ENCODE results near the gene PTBP1. TPM values are rescaled to one million over a fixed set of nuclear protein-coding genes. Genes with fewer than 3 reads are reported as not detected.

Gene PTBP1
- total and polyA plus RNA-seq, 4 donors, result 72.9 to 147 (median 87.3) TPM

DNA sequence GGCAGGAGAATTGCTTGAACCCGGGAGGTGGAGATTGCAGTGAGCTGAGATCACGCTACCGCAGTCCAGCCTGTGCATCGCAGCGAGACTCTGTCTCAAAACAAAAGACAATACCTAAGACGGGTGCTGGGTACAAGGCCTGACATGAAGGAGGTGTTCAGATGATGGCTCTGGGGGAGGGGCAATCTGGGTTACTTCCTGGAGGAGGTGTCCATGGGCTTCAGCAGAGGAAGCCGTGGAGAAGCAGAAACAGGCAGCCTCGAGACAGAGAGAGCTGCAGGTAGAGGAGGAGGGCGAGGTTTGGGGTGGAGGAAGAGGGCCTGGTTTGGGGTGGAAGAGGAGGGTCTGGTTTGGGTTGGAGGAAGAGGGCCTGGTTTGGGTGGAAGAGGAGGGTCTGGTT is 42.7 kb upstream of the PTBP1 start:
- WGBS, result 90% methylated on average over 9 of the region's 9 CpGs

DNA sequence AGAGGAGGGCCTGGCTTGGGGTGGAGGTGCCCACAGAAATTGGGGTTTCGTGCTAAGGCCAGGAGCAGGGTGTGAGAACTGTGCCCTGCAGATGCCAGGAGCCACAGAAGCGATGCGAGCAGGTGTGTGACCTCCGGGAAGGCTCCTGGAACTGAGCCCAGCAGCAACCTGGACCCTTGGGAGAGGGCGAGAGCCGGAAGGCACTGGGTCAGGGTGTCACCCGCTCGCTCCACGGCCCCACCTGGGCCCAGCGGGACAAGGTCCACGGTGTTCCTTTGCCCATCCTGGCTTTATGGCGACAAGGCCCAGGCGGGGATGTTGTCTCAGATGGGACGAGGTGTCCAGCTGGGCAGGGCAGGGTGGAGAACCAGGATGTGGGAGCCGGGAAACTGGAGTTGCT is 42.2 kb upstream of the PTBP1 start:
- DNase-seq (ENCODE audit: low spot score), result no peak
- Histone ChIP-seq H3K9me3 (ENCODE audit: control insufficient read depth in 4 of 4, low read length in 3 of 4) (peaks cover 0 to 5% (median 1%) of the 10 kb centered on the region in 4 donors), H3K27me3 (ENCODE audit: control insufficient read depth in 4 of 4, insufficient read depth in 4 of 4, low read length in 3 of 4) (no peaks in the 10 kb centered on the region), H3K27ac (ENCODE audit: low read depth in 1 of 2, low read length in 2 of 2) (no peak overlapping the region), H3K36me3 (ENCODE audit: control insufficient read depth in 4 of 4, insufficient read depth in 3 of 4, low read depth in 1 of 4, low read length in 3 of 4) (no peaks in the 10 kb centered on the region), H3K9ac (ENCODE audit: low read depth in 1 of 2, low read length in 2 of 2) (no peak overlapping the region), H3K4me1 (ENCODE audit: control insufficient read depth in 4 of 4, insufficient read depth in 4 of 4, low read length in 3 of 4) (no peaks in the 10 kb centered on the region), H3K4me3 (ENCODE audit: low read depth in 1 of 3, low read length in 3 of 3) (no peak overlapping the region)
- TF ChIP-seq, protein P1, sequence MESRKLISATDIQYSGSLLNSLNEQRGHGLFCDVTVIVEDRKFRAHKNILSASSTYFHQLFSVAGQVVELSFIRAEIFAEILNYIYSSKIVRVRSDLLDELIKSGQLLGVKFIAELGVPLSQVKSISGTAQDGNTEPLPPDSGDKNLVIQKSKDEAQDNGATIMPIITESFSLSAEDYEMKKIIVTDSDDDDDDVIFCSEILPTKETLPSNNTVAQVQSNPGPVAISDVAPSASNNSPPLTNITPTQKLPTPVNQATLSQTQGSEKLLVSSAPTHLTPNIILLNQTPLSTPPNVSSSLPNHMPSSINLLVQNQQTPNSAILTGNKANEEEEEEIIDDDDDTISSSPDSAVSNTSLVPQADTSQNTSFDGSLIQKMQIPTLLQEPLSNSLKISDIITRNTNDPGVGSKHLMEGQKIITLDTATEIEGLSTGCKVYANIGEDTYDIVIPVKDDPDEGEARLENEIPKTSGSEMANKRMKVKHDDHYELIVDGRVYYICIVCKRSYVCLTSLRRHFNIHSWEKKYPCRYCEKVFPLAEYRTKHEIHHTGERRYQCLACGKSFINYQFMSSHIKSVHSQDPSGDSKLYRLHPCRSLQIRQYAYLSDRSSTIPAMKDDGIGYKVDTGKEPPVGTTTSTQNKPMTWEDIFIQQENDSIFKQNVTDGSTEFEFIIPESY (IDR thresholded peaks at IDR 0.05), result no peak
- TF ChIP-seq TAF1 (conservative IDR thresholded peaks at IDR 0.05) (no peak), RAD21 (IDR thresholded peaks at IDR 0.05) (no peak), YY1 (IDR thresholded peaks at IDR 0.05) (no peak), GABPA (IDR thresholded peaks at IDR 0.05 in 1 of 2, conservative IDR thresholded peaks at IDR 0.05 in 1 of 2) (no peak), NR2F2 (IDR thresholded peaks at IDR 0.05) (no peak), HNF4G (IDR thresholded peaks at IDR 0.05) (no peak), JUND (IDR thresholded peaks at IDR 0.05) (no peak), EGR1 (IDR thresholded peaks at IDR 0.05; ENCODE audit: low read depth in 2 of 2) (no peak)
- TF ChIP-seq, protein P2, sequence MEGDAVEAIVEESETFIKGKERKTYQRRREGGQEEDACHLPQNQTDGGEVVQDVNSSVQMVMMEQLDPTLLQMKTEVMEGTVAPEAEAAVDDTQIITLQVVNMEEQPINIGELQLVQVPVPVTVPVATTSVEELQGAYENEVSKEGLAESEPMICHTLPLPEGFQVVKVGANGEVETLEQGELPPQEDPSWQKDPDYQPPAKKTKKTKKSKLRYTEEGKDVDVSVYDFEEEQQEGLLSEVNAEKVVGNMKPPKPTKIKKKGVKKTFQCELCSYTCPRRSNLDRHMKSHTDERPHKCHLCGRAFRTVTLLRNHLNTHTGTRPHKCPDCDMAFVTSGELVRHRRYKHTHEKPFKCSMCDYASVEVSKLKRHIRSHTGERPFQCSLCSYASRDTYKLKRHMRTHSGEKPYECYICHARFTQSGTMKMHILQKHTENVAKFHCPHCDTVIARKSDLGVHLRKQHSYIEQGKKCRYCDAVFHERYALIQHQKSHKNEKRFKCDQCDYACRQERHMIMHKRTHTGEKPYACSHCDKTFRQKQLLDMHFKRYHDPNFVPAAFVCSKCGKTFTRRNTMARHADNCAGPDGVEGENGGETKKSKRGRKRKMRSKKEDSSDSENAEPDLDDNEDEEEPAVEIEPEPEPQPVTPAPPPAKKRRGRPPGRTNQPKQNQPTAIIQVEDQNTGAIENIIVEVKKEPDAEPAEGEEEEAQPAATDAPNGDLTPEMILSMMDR (IDR thresholded peaks at IDR 0.05; ENCODE audit: low read depth, low read length, missing input control), result no peak
- TF ChIP-seq, protein P3, sequence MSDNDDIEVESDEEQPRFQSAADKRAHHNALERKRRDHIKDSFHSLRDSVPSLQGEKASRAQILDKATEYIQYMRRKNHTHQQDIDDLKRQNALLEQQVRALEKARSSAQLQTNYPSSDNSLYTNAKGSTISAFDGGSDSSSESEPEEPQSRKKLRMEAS (IDR thresholded peaks at IDR 0.05), result no peak
- TF ChIP-seq, protein P4, sequence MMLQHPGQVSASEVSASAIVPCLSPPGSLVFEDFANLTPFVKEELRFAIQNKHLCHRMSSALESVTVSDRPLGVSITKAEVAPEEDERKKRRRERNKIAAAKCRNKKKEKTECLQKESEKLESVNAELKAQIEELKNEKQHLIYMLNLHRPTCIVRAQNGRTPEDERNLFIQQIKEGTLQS (IDR thresholded peaks at IDR 0.05), result no peak
- WGBS, result 78% methylated on average over 15 of the region's 15 CpGs

More for the DNA sequence above, 42.7 kb upstream of the PTBP1 start:
- Histone ChIP-seq H3K36me3 (ENCODE audit: control insufficient read depth in 4 of 4, insufficient read depth in 3 of 4, low read depth in 1 of 4, low read length in 3 of 4) (no peaks in the 10 kb centered on the region), H3K9ac (ENCODE audit: low read depth in 1 of 2, low read length in 2 of 2) (no peak overlapping the region), H3K27me3 (ENCODE audit: control insufficient read depth in 4 of 4, insufficient read depth in 4 of 4, low read length in 3 of 4) (no peaks in the 10 kb centered on the region), H3K4me1 (ENCODE audit: control insufficient read depth in 4 of 4, insufficient read depth in 4 of 4, low read length in 3 of 4) (no peaks in the 10 kb centered on the region), H3K27ac (ENCODE audit: low read depth in 1 of 2, low read length in 2 of 2) (no peak overlapping the region), H3K9me3 (ENCODE audit: control insufficient read depth in 4 of 4, low read length in 3 of 4) (peaks cover 0 to 5% (median 1%) of the 10 kb centered on the region in 4 donors), H3K4me3 (ENCODE audit: low read depth in 1 of 3, low read length in 3 of 3) (no peak overlapping the region)
- no peak for DNase-seq (ENCODE audit: low spot score)
- TF ChIP-seq RAD21 (IDR thresholded peaks at IDR 0.05) (no peak), FOXA2 (IDR thresholded peaks at IDR 0.05) (no peak), JUND (IDR thresholded peaks at IDR 0.05) (no peak), FOXA1 (IDR thresholded peaks at IDR 0.05) (no peak), EGR1 (IDR thresholded peaks at IDR 0.05; ENCODE audit: low read depth in 2 of 2) (no peak)
- TF ChIP-seq, protein P4 (IDR thresholded peaks at IDR 0.05), result no peak

DNA sequence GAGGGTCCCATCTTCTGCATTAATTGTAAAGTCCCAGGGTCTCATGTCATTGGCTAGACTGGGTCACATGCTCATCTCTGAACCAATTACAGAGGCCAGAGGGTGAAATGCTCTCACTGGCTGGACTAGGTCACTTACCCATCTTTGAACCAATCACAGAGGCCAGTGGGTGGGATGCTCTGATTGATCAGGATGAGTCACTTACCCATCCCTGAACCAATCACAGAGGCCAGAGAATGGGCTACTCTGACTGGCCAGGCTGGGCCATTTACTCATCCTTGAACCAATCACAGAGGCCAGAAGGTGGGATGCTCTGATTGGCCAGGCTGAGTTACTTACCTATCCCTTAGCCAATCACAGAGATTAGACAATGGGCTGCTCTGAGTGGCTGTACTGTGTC is 41.0 kb upstream of the PTBP1 start:
- no peak for DNase-seq (ENCODE audit: low spot score)

More for the DNA sequence above, 41.0 kb upstream of the PTBP1 start:
- peaks cover 0 to 5% (median 1%) of the 10 kb centered on the region in 4 donors for H3K9me3 ChIP-seq (ENCODE audit: control insufficient read depth in 4 of 4, low read length in 3 of 4)
- no peaks in the 10 kb centered on the region for H3K36me3 ChIP-seq (ENCODE audit: control insufficient read depth in 4 of 4, insufficient read depth in 3 of 4, low read depth in 1 of 4, low read length in 3 of 4)
- TF ChIP-seq HNF4A (conservative IDR thresholded peaks at IDR 0.05), result no peak
- TF ChIP-seq YY1 (IDR thresholded peaks at IDR 0.05), result no peak
- H3K27me3 ChIP-seq (ENCODE audit: control insufficient read depth in 4 of 4, insufficient read depth in 4 of 4, low read length in 3 of 4), result no peaks in the 10 kb centered on the region
- no peak overlapping the region for H3K27ac ChIP-seq (ENCODE audit: low read depth in 1 of 2, low read length in 2 of 2)
- H3K9ac ChIP-seq (ENCODE audit: low read depth in 1 of 2, low read length in 2 of 2), result no peak overlapping the region
- no peaks in the 10 kb centered on the region for H3K4me1 ChIP-seq (ENCODE audit: control insufficient read depth in 4 of 4, insufficient read depth in 4 of 4, low read length in 3 of 4)
- no peak overlapping the region for H3K4me3 ChIP-seq (ENCODE audit: low read depth in 1 of 3, low read length in 3 of 3)

Data from liver (tissue), 9 donors.